HCT116 (cell line): Measurements from ENCODE around the gene SLIT1. TPM values are rescaled to one million over a fixed set of nuclear protein-coding genes. Genes with fewer than 3 reads are reported as not detected.

Source experiments
- ATAC-seq: fragments of 200-7000 bp; cut with Tn5 transposase; 2 replicates; pipeline ENCODE4 v1.9.1; 2020; ENCODE audit warnings: mild to moderate bottlenecking, moderate library complexity
- BruUV-seq: library from RNA; stranded (reverse); fragments of 400-500 nt; replicated peaks from 2 replicates; lab custom pipeline; 2021; lab: Mats Ljungman, UMichigan
- CTCF ChIA-PET: fragments of 300-600 bp; sonication (Branson Sonifier 250); formaldehyde crosslinking; loops from one replicate; lab custom pipeline; 2021; ENCODE audit warnings: antibody characterized with exemption; lab: Charles Lee
- POLR2A ChIA-PET: fragments of 300-600, 350-600 bp; sonication (Branson Sonifier 250); formaldehyde crosslinking; loops from one replicate; lab custom pipeline; 2021; ENCODE audit warnings: antibody characterized with exemption; lab: Charles Lee
- RAD21 ChIA-PET, 2 experiments: fragments of 300-600 bp; sonication (Branson Sonifier 250); formaldehyde crosslinking; loops; one replicate each; lab custom pipeline; 2023; ENCODE audit warnings: low total read pairs in 2 of 2; ENCODE audit not compliant: uncharacterized antibody in 2 of 2, unreplicated experiment in 2 of 2, low non-redundant PET in 1 of 2; lab: Charles Lee
- DNase-seq: peaks from one replicate; pipeline ENCODE4 v3.0.0-alpha.2; 2010; ENCODE audit warnings: low read depth, low spot score
- H2AFZ ChIP-seq: fragments of 200-600 bp; shearing (Covaris generic), sonication (generic); 2 replicates; pipeline ENCODE4 v1.6.1; 2017; ENCODE audit warnings: low read depth, mixed run types, mixed read lengths, antibody characterized with exemption, low read length; ENCODE audit not compliant: poor library complexity, severe bottlenecking
- H3K27ac ChIP-seq: 2 replicates; pipeline ENCODE4 v1.5.1; 2012; ENCODE audit warnings: low read depth, low read length
- H3K27me3 ChIP-seq: fragments of 200-600 bp; sonication (generic); 2 replicates; pipeline ENCODE4 v1.6.1; 2016; ENCODE audit warnings: mixed run types, low read length, mixed read lengths; ENCODE audit not compliant: insufficient read depth
- H3K36me3 ChIP-seq, 2 experiments: fragments of 200-500 bp in 1 of 2; fragments of 200-600 bp in 1 of 2; sonication (Bioruptor generic) in 1 of 2; sonication (generic) in 1 of 2; 2 replicates each; pipeline versions ENCODE4 v1.5.1 to v1.6.1; 2014 to 2016; ENCODE audit warnings: low read length in 2 of 2, inconsistent platforms in 1 of 2, mixed read lengths in 1 of 2, mixed run types in 1 of 2; ENCODE audit not compliant: insufficient read depth in 2 of 2, control insufficient read depth in 1 of 2
- H3K4me1 ChIP-seq, 2 experiments: fragments of 200-600 bp in 1 of 2; sonication (generic) in 1 of 2; 2 replicates each; pipeline versions ENCODE4 v1.5.1 to v1.6.1; 2012 to 2017; ENCODE audit warnings: low read length in 2 of 2, inconsistent platforms in 1 of 2, mild to moderate bottlenecking in 1 of 2, mixed read lengths in 1 of 2, mixed run types in 1 of 2, moderate library complexity in 1 of 2; ENCODE audit not compliant: insufficient read depth in 2 of 2, control insufficient read depth in 1 of 2
- H3K4me2 ChIP-seq: fragments of 200-600 bp; sonication (generic); 2 replicates; pipeline ENCODE4 v1.6.1; 2017; ENCODE audit warnings: mixed run types, low read length, mixed read lengths
- H3K4me3 ChIP-seq, 2 experiments: fragments of 200-600 bp in 1 of 2; sonication (generic) in 1 of 2; replicated peaks in 1 of 2; 2 replicates each; pipeline ENCODE4 v1.5.1; 2011 to 2016; ENCODE audit warnings: low read length in 2 of 2, control low read depth in 1 of 2, low read depth in 1 of 2, mild to moderate bottlenecking in 1 of 2, mixed read lengths in 1 of 2, mixed run types in 1 of 2
- H3K79me2 ChIP-seq: fragments of 200-600 bp; sonication (generic); 2 replicates; pipeline ENCODE4 v1.6.1; 2017; ENCODE audit warnings: mild to moderate bottlenecking, mixed run types, low read length, moderate library complexity, mixed read lengths; ENCODE audit not compliant: insufficient read depth
- H3K9ac ChIP-seq: fragments of 200-600 bp; sonication (generic); 2 replicates; pipeline ENCODE4 v1.6.1; 2016; ENCODE audit warnings: low read length, mixed read lengths
- H3K9me2 ChIP-seq: fragments of 200-600 bp; sonication (generic), shearing (Covaris generic); 2 replicates; pipeline ENCODE4 v1.6.1; 2017; ENCODE audit warnings: mixed run types, mild to moderate bottlenecking, moderate library complexity; ENCODE audit not compliant: insufficient read depth
- H3K9me3 ChIP-seq, 2 experiments: fragments of 200-500 bp in 1 of 2; fragments of 200-600 bp in 1 of 2; sonication (Bioruptor generic) in 1 of 2; sonication (generic) in 1 of 2; 2 replicates each; pipeline ENCODE4 v1.6.1; 2014 to 2017; ENCODE audit warnings: low read length in 2 of 2, mixed read lengths in 2 of 2, inconsistent platforms in 1 of 2, low read depth in 1 of 2, mild to moderate bottlenecking in 1 of 2, mixed run types in 1 of 2, moderate library complexity in 1 of 2; ENCODE audit not compliant: control insufficient read depth in 1 of 2, insufficient read depth in 1 of 2
- H4K20me1 ChIP-seq: fragments of 200-600 bp; sonication (generic), shearing (Covaris generic); 2 replicates; pipeline ENCODE4 v1.6.1; 2017; ENCODE audit warnings: mixed run types, mild to moderate bottlenecking, moderate library complexity; ENCODE audit not compliant: insufficient read depth
- FOSL1 ChIP-seq: IDR thresholded peaks from 2 replicates; pipeline ENCODE4 v1.6.1; 2012; ENCODE audit warnings: low read depth
- JUND ChIP-seq: IDR thresholded peaks from 2 replicates; pipeline ENCODE4 v1.6.1; 2012
- POLR2AphosphoS5 ChIP-seq: IDR thresholded peaks from 2 replicates; pipeline ENCODE4 v1.6.1; 2011; ENCODE audit warnings: mild to moderate bottlenecking, low read depth, low read length, moderate library complexity
- REST ChIP-seq: IDR thresholded peaks from 2 replicates; pipeline ENCODE4 v1.6.1; 2012; ENCODE audit warnings: low read depth
- SP1 ChIP-seq: IDR thresholded peaks from 2 replicates; pipeline ENCODE4 v1.6.1; 2012; ENCODE audit warnings: low read depth
- SRF ChIP-seq: IDR thresholded peaks from 2 replicates; pipeline ENCODE4 v1.6.1; 2012; ENCODE audit warnings: low read depth
- YY1 ChIP-seq: IDR thresholded peaks from 2 replicates; pipeline ENCODE4 v1.6.1; 2011; ENCODE audit warnings: low read length, low read depth, moderate library complexity, mild to moderate bottlenecking; ENCODE audit not compliant: insufficient replicate concordance; ENCODE audit errors: extremely low read depth
- ZBTB33 ChIP-seq: IDR thresholded peaks from 2 replicates; pipeline ENCODE4 v1.6.1; 2011; ENCODE audit warnings: mild to moderate bottlenecking, low read length, moderate library complexity; ENCODE audit not compliant: insufficient replicate concordance; ENCODE audit errors: extremely low read depth
- ZNF274 ChIP-seq: fragments of 200-500 bp; sonication (Bioruptor generic); IDR thresholded peaks from 2 replicates; pipeline ENCODE4 v1.6.1; 2014; ENCODE audit warnings: mild to moderate bottlenecking, low read depth, low read length, inconsistent platforms
- intact Hi-C: fragments of 100-400 bp; cut with micrococcal nuclease; formaldehyde crosslinking; loops from 2 replicates; pipeline ENCODE4 v1.10.0; 2022
- total RNA-seq: library from RNA; stranded (reverse); gene quantifications from one replicate; pipeline ENCODE4 v1.2.1, GENCODE V29; 2021; ENCODE audit not compliant: unreplicated experiment
- TF ChIP-seq, protein P1 (sequence below), 3 experiments: fragments of 200-600 bp in 1 of 3; sonication (generic) in 1 of 3; IDR thresholded peaks in 2 of 3; conservative IDR thresholded peaks in 1 of 3; 2 replicates each; pipeline ENCODE4 v1.5.1; 2012 to 2017; ENCODE audit warnings: low read depth in 2 of 3, low read length in 2 of 3, antibody characterized with exemption in 1 of 3, borderline replicate concordance in 1 of 3, control low read depth in 1 of 3, mild to moderate bottlenecking in 1 of 3, mixed read lengths in 1 of 3, mixed run types in 1 of 3, moderate library complexity in 1 of 3; ENCODE audit not compliant: insufficient read depth in 1 of 3

SLIT1 gene
- total RNA-seq, 1 experiment from 2014 or later, result 0.42 TPM

- ChIA-PET RAD21 (no interaction called here), CTCF (interaction anchor here (1.3 to 2.0 kb wide), 2 partner anchors 8 to 34 kb away, joined by 4 to 7 read pairs; no protein-coding TSS in a partner anchor), POLR2A (no interaction called here)
- Histone ChIP-seq H3K4me2 (no peak overlapping the region), H3K79me2 (no peaks in the 10 kb centered on the region), H3K27ac (no peak overlapping the region), H3K4me3 (no peak overlapping the region), H4K20me1 (no peaks in the 10 kb centered on the region), H3K36me3 (no peaks in the 10 kb centered on the region), H3K9me3 (no peaks in the 10 kb centered on the region), H2AFZ (no peak overlapping the region), H3K27me3 (peaks cover 27% of the 10 kb centered on the region), H3K4me1 (no peaks in the 10 kb centered on the region), H3K9ac (no peak overlapping the region), H3K9me2 (no peaks in the 10 kb centered on the region)
- intact Hi-C loops, result no loop called here
- ATAC-seq, result no peak
- BruUV-seq, result no TSS peak
- no peak for DNase-seq
- no peak for TF ChIP-seq SRF
- TF ChIP-seq ZBTB33, result no peak
- TF ChIP-seq, protein P1, sequence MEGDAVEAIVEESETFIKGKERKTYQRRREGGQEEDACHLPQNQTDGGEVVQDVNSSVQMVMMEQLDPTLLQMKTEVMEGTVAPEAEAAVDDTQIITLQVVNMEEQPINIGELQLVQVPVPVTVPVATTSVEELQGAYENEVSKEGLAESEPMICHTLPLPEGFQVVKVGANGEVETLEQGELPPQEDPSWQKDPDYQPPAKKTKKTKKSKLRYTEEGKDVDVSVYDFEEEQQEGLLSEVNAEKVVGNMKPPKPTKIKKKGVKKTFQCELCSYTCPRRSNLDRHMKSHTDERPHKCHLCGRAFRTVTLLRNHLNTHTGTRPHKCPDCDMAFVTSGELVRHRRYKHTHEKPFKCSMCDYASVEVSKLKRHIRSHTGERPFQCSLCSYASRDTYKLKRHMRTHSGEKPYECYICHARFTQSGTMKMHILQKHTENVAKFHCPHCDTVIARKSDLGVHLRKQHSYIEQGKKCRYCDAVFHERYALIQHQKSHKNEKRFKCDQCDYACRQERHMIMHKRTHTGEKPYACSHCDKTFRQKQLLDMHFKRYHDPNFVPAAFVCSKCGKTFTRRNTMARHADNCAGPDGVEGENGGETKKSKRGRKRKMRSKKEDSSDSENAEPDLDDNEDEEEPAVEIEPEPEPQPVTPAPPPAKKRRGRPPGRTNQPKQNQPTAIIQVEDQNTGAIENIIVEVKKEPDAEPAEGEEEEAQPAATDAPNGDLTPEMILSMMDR (IDR thresholded peaks at IDR 0.05 in 2 of 3, conservative IDR thresholded peaks at IDR 0.05 in 1 of 3; ENCODE audit: borderline replicate concordance in 1 of 3, insufficient read depth in 1 of 3, low read depth in 2 of 3, low read length in 2 of 3), result no peak
- no peak for TF ChIP-seq FOSL1
- TF ChIP-seq JUND, result no peak
- TF ChIP-seq ZNF274, result no peak
- TF ChIP-seq SP1, result no peak
- TF ChIP-seq YY1, result no peak
- no peak for TF ChIP-seq REST
- TF ChIP-seq POLR2AphosphoS5, result no peak
These were observed 78.2 kb downstream of the SLIT1 start for GRCh38 chr10:97107551-97107950.
